Naive B cell (primary cell): Measurements from ENCODE around the gene STARD10. TPM values are rescaled to one million over a fixed set of nuclear protein-coding genes. Genes with fewer than 3 reads are reported as not detected.
A peak's percentile ranks its signal among the peaks of the same experiment; 100 is the strongest.

ENCODE experiments used
- ATAC-seq, 2 donors: fragments of 150-1000 bp; cut with Tn5 transposase; 2 replicates each; pipeline ENCODE4 v1.10.0; 2021; ENCODE audit warnings: low read depth in 2 of 2, mild to moderate bottlenecking in 2 of 2, moderate library complexity in 2 of 2
- DNase-seq: peaks from one replicate; pipeline ENCODE4 v3.0.0; 2022
- H3K27ac Mint-ChIP-seq, 6 donors: one replicate each; pipeline ENCODE4 v1.8.0; 2020 to 2022; ENCODE audit warnings: mild to moderate bottlenecking in 6 of 6, mixed read lengths in 6 of 6, moderate library complexity in 5 of 6, inconsistent platforms in 2 of 6
- H3K27me3 Mint-ChIP-seq, 3 donors: one replicate each; pipeline ENCODE4 v1.8.0; 2021 to 2022; ENCODE audit warnings: mixed read lengths in 3 of 3, mild to moderate bottlenecking in 1 of 3
- H3K36me3 Mint-ChIP-seq, 2 donors: one replicate each; pipeline ENCODE4 v1.8.0; 2020 to 2022; ENCODE audit warnings: mixed read lengths in 2 of 2, inconsistent platforms in 1 of 2, mild to moderate bottlenecking in 1 of 2
- H3K4me1 Mint-ChIP-seq, 3 donors: one replicate each; pipeline ENCODE4 v1.8.0; 2020 to 2022; ENCODE audit warnings: mixed read lengths in 3 of 3, inconsistent platforms in 1 of 3, mild to moderate bottlenecking in 1 of 3, moderate library complexity in 1 of 3
- H3K4me3 Mint-ChIP-seq, 8 donors: one replicate each; pipeline ENCODE4 v1.8.0; 2020 to 2022; ENCODE audit warnings: mild to moderate bottlenecking in 8 of 8, mixed read lengths in 8 of 8, moderate library complexity in 8 of 8, inconsistent platforms in 2 of 8
- H3K9me3 Mint-ChIP-seq, 7 donors: one replicate each; pipeline ENCODE4 v1.8.0; 2020 to 2022; ENCODE audit warnings: mixed read lengths in 7 of 7, mild to moderate bottlenecking in 5 of 7, inconsistent platforms in 2 of 7, moderate library complexity in 1 of 7
- polyA plus RNA-seq, 6 donors: library from polyadenylated mRNA; unstranded; fragments of 300-500 nt; fragmentation: Illumina TruSeq; gene quantifications; one replicate each; pipeline ENCODE4 v1.2.3, GENCODE V29; 2021; ENCODE audit warnings: low read depth in 6 of 6

The STARD10 gene
- polyA plus RNA-seq, 6 donors from 2014 or later: 24.3 to 39.2 (median 30.7) TPM

- Mint-ChIP-seq H3K4me1 (peaks cover 37 to 45% (median 44%) of the 10 kb centered on the region in 3 donors), H3K9me3 (no peaks in the 10 kb centered on the region), H3K27me3 (no peaks in the 10 kb centered on the region), H3K27ac (peak overlapping the region in 3 of 6 donors; percentile 21 to 84 (median 57)), H3K4me3 (peak overlapping the region in 1 of 8 donors; percentile 91), H3K36me3 (no peaks in the 10 kb centered on the region)
- DNase-seq: no peak
- ATAC-seq: no peak
Measured at GRCh38 chr11:72754544-72755155, 39.2 kb downstream of the STARD10 start.

- ATAC-seq (no peak), DNase-seq (no peak)
- no peaks in the 10 kb centered on the region for H3K36me3 Mint-ChIP-seq
- H3K27me3 Mint-ChIP-seq: no peaks in the 10 kb centered on the region
- H3K9me3 Mint-ChIP-seq: no peaks in the 10 kb centered on the region
- H3K27ac Mint-ChIP-seq: peak overlapping the region in 2 of 6 donors; percentile 21 to 84
- peak overlapping the region in 3 of 8 donors; percentile 23 to 91 (median 91) for H3K4me3 Mint-ChIP-seq
- peaks cover 40 to 50% (median 44%) of the 10 kb centered on the region in 3 donors for H3K4me1 Mint-ChIP-seq
Measured at GRCh38 chr11:72754149-72754543, 39.7 kb downstream of the STARD10 start.

DNA sequence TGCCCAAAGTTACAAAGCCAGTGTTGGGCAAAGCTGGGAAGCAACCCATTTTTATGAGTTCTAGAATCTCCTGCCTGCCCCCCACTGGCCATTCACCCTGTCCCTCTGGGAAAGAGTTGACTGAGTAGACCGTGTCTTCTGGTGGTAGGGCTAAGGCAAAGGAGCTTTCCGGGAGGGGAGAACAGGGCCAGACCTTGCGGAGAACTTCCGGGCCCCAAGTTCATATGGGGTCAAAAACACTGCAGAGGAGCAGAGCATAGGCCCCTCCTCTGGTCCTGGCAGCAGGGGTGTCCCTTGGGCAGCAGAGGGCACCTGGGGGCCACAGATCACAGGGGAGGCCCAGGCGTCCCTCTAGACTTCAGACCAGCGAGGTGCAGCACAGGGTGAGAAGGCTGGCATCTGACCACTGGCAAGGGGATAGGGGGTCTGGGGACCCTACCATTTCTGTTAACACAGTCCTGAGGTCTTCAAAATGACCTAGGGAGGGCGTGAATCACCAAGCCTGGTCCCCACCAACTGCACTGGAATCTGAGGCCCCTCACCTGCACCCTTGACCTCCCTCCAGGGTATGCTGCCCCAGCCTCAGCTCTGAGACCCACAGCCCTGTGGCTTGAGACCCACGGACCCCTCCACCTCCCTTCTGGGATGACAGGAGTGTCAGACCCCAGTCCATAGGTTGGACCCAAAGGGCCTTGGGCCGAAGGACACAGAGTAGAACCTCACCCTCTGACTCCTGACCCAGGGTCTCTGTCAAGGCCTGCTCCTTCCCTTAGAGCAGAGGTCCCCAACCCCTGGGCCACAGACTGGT lies 40.3 kb downstream of the STARD10 start:
- Mint-ChIP-seq H3K36me3 (no peaks in the 10 kb centered on the region), H3K4me1 (peaks cover 43 to 56% (median 45%) of the 10 kb centered on the region in 3 donors), H3K9me3 (no peaks in the 10 kb centered on the region), H3K27ac (peak overlapping the region in 5 of 6 donors; percentile 22 to 99 (median 97)), H3K4me3 (peak overlapping the region in 7 of 8 donors; percentile 91 to 99 (median 97)), H3K27me3 (no peaks in the 10 kb centered on the region)
- DNase-seq (no peak), ATAC-seq (no peak)

DNA sequence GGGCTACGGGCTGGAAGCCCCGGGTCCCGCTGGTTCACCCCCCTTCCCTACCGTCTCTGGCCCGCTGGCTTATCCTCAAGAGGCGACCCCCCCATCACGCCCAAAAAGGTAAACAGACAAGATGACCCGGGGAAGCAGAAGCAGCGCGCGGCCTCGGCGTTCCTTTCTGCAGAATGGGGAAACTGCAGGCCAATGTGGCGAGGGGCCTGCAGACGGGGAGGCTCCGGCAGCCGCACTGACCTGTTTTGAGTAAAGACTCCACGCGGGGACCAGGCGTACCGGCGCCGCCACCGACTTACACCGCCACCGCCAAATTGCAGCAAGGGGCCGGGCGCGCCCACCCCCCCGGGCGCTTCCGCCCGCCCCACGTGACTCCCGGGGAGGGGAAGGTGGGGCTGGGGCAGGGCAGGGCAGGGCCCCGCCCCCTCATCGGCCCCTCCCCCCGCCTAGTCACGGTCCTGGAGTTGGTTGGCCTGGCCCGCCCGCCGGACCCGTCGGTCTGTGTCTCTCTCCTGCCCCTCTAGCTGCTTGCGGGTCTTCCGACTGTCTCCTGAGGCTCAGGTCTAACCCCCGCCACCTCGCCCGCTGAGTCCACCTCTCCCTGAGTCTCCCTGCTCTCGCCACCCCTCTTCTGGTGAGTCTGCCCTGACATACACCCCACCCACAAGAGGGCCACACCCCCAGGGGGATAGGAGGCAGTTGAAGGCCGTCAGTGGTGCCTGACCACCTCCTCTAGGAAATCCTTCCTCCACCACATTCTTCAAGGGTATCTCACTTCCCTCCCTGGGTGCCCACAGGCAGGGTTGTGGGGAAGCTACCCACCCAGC lies 41.5 kb downstream of the STARD10 start, which contains the start of gene ARAP1:
ARAP1 (minus strand) TSS at position 321 of the 827 bp plus-strand sequence. CDS start 25,280 bp downstream, outside the sequence.
- Mint-ChIP-seq H3K27ac (peak within 1 kb of the TSS; percentile 97 to 99 (median 97)), H3K9me3 (no peaks in the 10 kb centered on the region), H3K4me1 (peaks cover 47 to 68% (median 54%) of the 10 kb centered on the region in 3 donors), H3K36me3 (no peaks in the 10 kb centered on the region), H3K27me3 (no peaks in the 10 kb centered on the region), H3K4me3 (peak within 1 kb of the TSS; percentile 91 to 99 (median 96))
- peak; percentile 81 to 84 for ATAC-seq
- DNase-seq: peak; percentile 70

DNA sequence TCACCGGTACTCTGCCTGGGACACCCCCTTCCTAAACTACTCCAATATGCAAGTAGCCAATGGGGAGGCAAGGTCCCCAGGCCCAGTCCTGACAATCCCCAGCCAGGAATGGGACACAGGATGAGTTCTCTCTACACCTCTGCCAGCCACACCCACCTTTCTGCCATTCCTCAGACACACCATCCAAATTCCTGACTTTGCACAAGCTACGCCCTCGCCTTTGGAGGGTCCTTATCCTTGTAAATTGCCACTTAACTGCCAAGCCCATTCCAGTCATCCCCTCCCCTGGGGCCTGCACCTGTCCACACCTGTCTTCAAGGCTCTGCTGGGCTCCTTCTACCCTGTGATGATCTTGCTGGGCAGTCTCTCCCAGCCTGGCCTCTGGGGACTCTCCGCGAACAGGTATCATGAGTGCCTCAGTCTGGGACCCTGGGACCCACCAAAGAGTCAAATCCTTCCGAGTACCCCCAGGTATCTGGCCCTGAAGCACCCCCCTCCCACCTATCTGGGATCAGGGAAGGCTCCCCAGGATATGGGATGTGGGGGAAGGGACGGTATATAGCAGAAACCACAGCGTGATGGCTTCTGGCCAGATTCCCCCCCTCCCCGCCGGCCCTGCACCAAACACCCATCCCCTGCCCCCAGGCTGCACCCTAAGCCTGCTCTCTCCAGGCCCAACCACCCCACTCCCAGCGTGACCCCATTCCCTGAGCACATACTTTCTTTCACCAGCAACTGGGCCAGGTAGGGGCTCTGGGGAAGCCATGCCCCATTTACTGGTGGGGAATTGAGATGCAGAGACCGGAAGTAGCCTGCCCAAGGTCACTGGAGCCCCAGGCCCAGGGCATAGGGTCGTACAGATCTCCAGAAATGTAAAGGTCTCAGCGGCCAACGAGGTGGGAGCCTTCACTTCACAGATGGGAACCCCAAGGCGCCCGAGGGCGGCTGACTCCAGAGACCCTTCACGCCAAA lies 42.4 kb downstream of the STARD10 start:
- Mint-ChIP-seq H3K4me1 (peaks cover 45 to 72% (median 60%) of the 10 kb centered on the region in 3 donors), H3K4me3 (peak overlapping the region; percentile 91 to 99 (median 96)), H3K36me3 (no peaks in the 10 kb centered on the region), H3K27ac (peak overlapping the region; percentile 66 to 99 (median 94)), H3K9me3 (no peaks in the 10 kb centered on the region), H3K27me3 (no peaks in the 10 kb centered on the region)
- no peak for DNase-seq
- peak; percentile 2 to 3 for ATAC-seq

DNA sequence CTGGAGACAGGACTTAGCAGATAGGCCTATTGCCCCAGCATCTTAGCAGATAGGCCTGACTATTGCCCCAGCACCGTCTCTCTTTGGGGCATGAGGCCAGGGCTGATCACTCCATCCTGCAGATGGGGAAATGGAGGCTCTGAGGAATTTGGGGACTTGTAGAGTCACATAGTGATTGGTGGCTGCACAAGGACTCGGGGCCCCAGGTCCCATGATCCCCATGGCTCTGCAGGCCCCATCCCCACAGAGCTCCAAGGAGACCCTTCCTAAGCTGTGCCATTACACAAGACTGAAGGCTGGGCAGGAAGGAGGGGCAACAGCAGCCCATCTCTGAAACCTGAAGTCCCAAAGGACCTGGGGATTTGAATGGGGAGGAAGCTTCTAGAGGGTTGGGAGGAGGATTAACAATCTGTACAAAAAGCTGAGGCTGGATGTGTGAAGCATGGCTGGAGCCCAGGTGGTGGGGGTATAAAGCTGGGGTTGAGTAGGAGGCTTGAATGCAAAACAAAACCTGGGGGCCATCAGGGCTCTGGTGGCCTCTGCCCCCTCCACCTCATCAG lies 43.2 kb downstream of the STARD10 start:
- ATAC-seq (no peak), DNase-seq (no peak)
- Mint-ChIP-seq H3K9me3 (no peaks in the 10 kb centered on the region), H3K27ac (peak overlapping the region in 5 of 6 donors; percentile 44 to 99 (median 85)), H3K27me3 (no peaks in the 10 kb centered on the region), H3K36me3 (no peaks in the 10 kb centered on the region), H3K4me1 (peaks cover 40 to 72% (median 67%) of the 10 kb centered on the region in 3 donors), H3K4me3 (peak overlapping the region; percentile 91 to 99 (median 96))

GRCh38 chr11:72750086-72750485 lies 43.8 kb downstream of the STARD10 start:
- H3K9me3 Mint-ChIP-seq: no peaks in the 10 kb centered on the region
- peak overlapping the region in 5 of 8 donors; percentile 42 to 91 (median 82) for H3K4me3 Mint-ChIP-seq
- peaks cover 40 to 72% (median 72%) of the 10 kb centered on the region in 3 donors for H3K4me1 Mint-ChIP-seq
- H3K27me3 Mint-ChIP-seq: no peaks in the 10 kb centered on the region
- ATAC-seq (no peak), DNase-seq (no peak)
- H3K27ac Mint-ChIP-seq: peak overlapping the region in 3 of 6 donors; percentile 33 to 99 (median 95)
- H3K36me3 Mint-ChIP-seq: no peaks in the 10 kb centered on the region

- peak overlapping the region in 1 of 8 donors; percentile 29 for H3K4me3 Mint-ChIP-seq
- peaks cover 56 to 88% (median 86%) of the 10 kb centered on the region in 3 donors for H3K4me1 Mint-ChIP-seq
- H3K27ac Mint-ChIP-seq: peak overlapping the region; percentile 32 to 99 (median 74)
- no peaks in the 10 kb centered on the region for H3K9me3 Mint-ChIP-seq
- ATAC-seq (no peak), DNase-seq (no peak)
- no peaks in the 10 kb centered on the region for H3K27me3 Mint-ChIP-seq
- H3K36me3 Mint-ChIP-seq: no peaks in the 10 kb centered on the region
Measured at GRCh38 chr11:72747289-72747855, 46.5 kb downstream of the STARD10 start.

DNA sequence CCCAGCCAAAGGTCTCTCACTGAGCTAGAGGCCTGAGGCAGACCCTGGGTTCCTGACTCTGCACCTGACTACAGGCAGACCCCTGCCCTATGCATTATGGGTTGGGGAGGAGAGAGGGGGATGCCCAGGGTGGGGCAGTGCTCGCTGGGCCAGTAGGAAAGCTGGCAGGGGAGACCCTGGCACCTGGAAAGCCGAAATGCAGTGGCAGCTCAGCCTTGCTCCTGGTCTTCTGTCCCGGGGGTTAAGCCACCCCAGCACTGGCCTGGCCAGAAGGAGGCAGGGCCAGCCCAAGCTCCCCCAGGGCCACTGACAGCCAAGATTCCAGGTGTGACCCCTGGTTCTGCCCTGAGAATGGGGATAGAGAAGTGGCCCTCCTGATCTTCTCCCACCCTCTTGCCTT lies 47.0 kb downstream of the STARD10 start:
- Mint-ChIP-seq H3K4me1 (peaks cover 60 to 93% (median 86%) of the 10 kb centered on the region in 3 donors), H3K9me3 (no peaks in the 10 kb centered on the region), H3K27me3 (no peaks in the 10 kb centered on the region), H3K4me3 (peak overlapping the region in 1 of 8 donors; percentile 29), H3K36me3 (no peaks in the 10 kb centered on the region), H3K27ac (peak overlapping the region in 5 of 6 donors; percentile 33 to 99 (median 79))
- no peak for DNase-seq
- no peak for ATAC-seq

DNA sequence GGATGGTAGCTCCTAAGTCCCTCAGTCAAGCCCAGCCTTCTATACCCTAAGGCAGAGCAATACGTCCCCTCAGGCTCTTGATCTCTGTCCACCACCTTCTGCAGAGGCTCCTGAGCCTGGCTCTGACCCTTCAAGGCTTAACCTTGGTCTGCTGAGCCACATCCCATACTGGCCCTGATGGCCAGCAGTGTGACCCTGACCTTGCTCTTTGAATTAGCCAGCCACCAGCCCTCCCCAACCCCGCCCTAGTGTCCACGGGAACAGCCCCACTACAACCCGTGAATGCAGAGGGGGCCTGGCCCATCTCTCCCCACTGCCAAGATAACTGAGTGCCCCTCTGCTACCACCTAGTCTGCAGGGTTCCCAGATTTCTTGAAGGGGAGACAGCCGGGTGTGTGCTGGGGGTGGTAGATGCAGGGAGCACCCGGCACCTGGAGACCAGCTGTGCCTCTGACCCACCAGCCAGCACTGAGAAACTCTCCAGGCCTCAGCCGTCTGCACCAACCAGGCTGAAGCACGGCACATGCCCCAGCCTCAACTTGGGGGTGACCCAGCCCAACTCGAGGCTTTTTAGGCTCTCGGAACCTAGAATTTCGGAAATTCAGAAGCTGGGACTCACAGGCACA lies 47.8 kb downstream of the STARD10 start:
- Mint-ChIP-seq H3K4me1 (peaks cover 60 to 95% (median 86%) of the 10 kb centered on the region in 3 donors), H3K27ac (peak overlapping the region; percentile 44 to 99 (median 82)), H3K9me3 (no peaks in the 10 kb centered on the region), H3K27me3 (no peaks in the 10 kb centered on the region), H3K36me3 (no peaks in the 10 kb centered on the region), H3K4me3 (peak overlapping the region in 6 of 8 donors; percentile 6 to 74 (median 40))
- no peak for ATAC-seq
- no peak for DNase-seq

GRCh38 chr11:72745511-72745910 lies 48.3 kb downstream of the STARD10 start:
- H3K36me3 Mint-ChIP-seq: no peaks in the 10 kb centered on the region
- H3K4me1 Mint-ChIP-seq: peaks cover 60 to 95% (median 86%) of the 10 kb centered on the region in 3 donors
- DNase-seq: no peak
- H3K4me3 Mint-ChIP-seq: peak overlapping the region in 2 of 8 donors; percentile 6 to 32
- no peaks in the 10 kb centered on the region for H3K9me3 Mint-ChIP-seq
- H3K27me3 Mint-ChIP-seq: no peaks in the 10 kb centered on the region
- H3K27ac Mint-ChIP-seq: peak overlapping the region; percentile 38 to 99 (median 82)
- ATAC-seq: no peak
